Left lung (tissue), 10 donors: Measurements from ENCODE around the gene TOGARAM1. TPM values are rescaled to one million over a fixed set of nuclear protein-coding genes. Genes with fewer than 3 reads are reported as not detected.

ENCODE experiments used
- ATAC-seq: fragments of 200-7000 bp; cut with Tn5 transposase; one replicate; pipeline ENCODE4 v1.9.1; 2020; ENCODE audit warnings: moderate library complexity
- DNase-seq, 4 donors: peaks; one replicate each; pipeline ENCODE4 v3.0.0-alpha.2; 2013 to 2020
- H3K27ac ChIP-seq, 2 donors: fragments of 200-600 bp; sonication (generic) in 1 of 2; one replicate each; pipeline versions ENCODE4 v1.5.0 to v1.8.0; 2020 to 2021
- H3K27me3 ChIP-seq, 2 donors: fragments of 200-600 bp; sonication (generic) in 1 of 2; one replicate each; pipeline versions ENCODE4 v1.5.0 to v1.8.0; 2020 to 2021
- H3K36me3 ChIP-seq, 2 donors: fragments of 200-600 bp; sonication (generic) in 1 of 2; one replicate each; pipeline versions ENCODE4 v1.5.0 to v1.8.0; 2020 to 2021
- H3K4me1 ChIP-seq, 2 donors: fragments of 200-600 bp; one replicate each; pipeline ENCODE4 v1.8.0; 2021
- H3K4me3 ChIP-seq, 2 donors: fragments of 200-600 bp; sonication (generic) in 1 of 2; one replicate each; pipeline versions ENCODE4 v1.5.0 to v1.8.0; 2020 to 2021; ENCODE audit warnings: mild to moderate bottlenecking in 1 of 2
- H3K9me3 ChIP-seq, 2 donors: fragments of 200-600 bp; sonication (generic) in 1 of 2; one replicate each; pipeline versions ENCODE4 v1.5.0 to v1.8.0; 2020 to 2021
- intact Hi-C, 2 donors: fragments of 100-400 bp; cut with DNase I; formaldehyde crosslinking; loops; one replicate each; pipeline versions ENCODE4 v1.11.2 to v1.14.2; 2022
- polyA plus RNA-seq, 6 donors: library from polyadenylated mRNA; unstranded; fragments of 120-200 nt; gene quantifications; one replicate each; pipeline ENCODE4 v1.2.1, GENCODE V29; 2013; ENCODE audit not compliant: insufficient read length in 6 of 6
- total RNA-seq, 2 donors: library from RNA; stranded (reverse); fragmentation: NEBNext Ultra II Directional; extraction: Animal tissue kit (Norgen Biotek cat#: 25700); gene quantifications; one replicate each; pipeline ENCODE4 v1.2.1, GENCODE V29; 2021
- TF ChIP-seq, protein P1 (sequence below), 2 donors: fragments of 200-600 bp; sonication (generic) in 1 of 2; IDR thresholded peaks; one replicate each; pipeline versions ENCODE4 v1.5.0 to v1.8.0; 2021; ENCODE audit warnings: antibody characterized with exemption in 2 of 2
- donor health status: DM: no; HTN: yes; CAD: no.
- donor health status: DM: no; HTN: no; CAD: no.

TOGARAM1 gene
- total and polyA plus RNA-seq, 8 donors, result 12.3 to 44.4 (median 33.8) TPM

DNA sequence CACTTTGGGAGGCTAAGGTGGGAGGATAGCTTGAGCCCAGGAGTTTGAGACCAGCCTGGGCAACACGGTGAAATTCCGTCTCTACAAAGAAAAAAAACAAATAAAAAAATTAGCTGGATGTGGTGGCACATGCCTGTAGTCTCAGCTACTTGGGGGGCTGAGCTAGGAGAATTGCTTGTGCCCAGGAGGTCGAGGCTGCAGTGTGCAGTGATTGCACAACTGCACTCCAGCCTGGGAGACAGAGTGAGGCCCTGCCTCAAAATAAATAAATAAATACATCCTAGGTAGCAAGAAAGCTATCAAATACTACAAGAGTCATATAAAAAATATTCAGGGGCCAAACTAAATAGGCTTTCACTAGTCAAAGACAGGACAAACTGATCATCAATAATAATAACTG lies 6.5 kb upstream of the TOGARAM1 start:
- Histone ChIP-seq H3K27ac (no peak overlapping the region), H3K27me3 (no peaks in the 10 kb centered on the region), H3K36me3 (peaks cover 0 to 7% of the 10 kb centered on the region in 2 donors), H3K4me3 (no peak overlapping the region), H3K4me1 (peaks cover 16 to 47% of the 10 kb centered on the region in 2 donors), H3K9me3 (no peaks in the 10 kb centered on the region)
- DNase-seq (no peak), ATAC-seq (no peak)
- intact Hi-C loops, result no loop called here
- TF ChIP-seq, protein P1, sequence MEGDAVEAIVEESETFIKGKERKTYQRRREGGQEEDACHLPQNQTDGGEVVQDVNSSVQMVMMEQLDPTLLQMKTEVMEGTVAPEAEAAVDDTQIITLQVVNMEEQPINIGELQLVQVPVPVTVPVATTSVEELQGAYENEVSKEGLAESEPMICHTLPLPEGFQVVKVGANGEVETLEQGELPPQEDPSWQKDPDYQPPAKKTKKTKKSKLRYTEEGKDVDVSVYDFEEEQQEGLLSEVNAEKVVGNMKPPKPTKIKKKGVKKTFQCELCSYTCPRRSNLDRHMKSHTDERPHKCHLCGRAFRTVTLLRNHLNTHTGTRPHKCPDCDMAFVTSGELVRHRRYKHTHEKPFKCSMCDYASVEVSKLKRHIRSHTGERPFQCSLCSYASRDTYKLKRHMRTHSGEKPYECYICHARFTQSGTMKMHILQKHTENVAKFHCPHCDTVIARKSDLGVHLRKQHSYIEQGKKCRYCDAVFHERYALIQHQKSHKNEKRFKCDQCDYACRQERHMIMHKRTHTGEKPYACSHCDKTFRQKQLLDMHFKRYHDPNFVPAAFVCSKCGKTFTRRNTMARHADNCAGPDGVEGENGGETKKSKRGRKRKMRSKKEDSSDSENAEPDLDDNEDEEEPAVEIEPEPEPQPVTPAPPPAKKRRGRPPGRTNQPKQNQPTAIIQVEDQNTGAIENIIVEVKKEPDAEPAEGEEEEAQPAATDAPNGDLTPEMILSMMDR (IDR thresholded peaks at IDR 0.05), result no peak

- Histone ChIP-seq H3K27me3 (no peaks in the 10 kb centered on the region), H3K4me1 (peaks cover 16 to 53% of the 10 kb centered on the region in 2 donors), H3K36me3 (no peaks in the 10 kb centered on the region), H3K9me3 (no peaks in the 10 kb centered on the region), H3K27ac (no peak overlapping the region), H3K4me3 (no peak overlapping the region)
- intact Hi-C loops, result no loop called here
- ATAC-seq, result no peak
- DNase-seq, result no peak
- TF ChIP-seq, protein P1 (IDR thresholded peaks at IDR 0.05), result no peak
Measured at GRCh38 chr14:44956866-44957265, 5.1 kb upstream of the TOGARAM1 start.

- Histone ChIP-seq H3K4me3 (peak overlapping the region in 1 of 2 donors; percentile 94), H3K9me3 (no peaks in the 10 kb centered on the region), H3K36me3 (no peaks in the 10 kb centered on the region), H3K4me1 (peaks cover 25 to 66% of the 10 kb centered on the region in 2 donors), H3K27ac (no peak overlapping the region), H3K27me3 (no peaks in the 10 kb centered on the region)
- DNase-seq, result no peak
- intact Hi-C loops, result no loop called here
- TF ChIP-seq, protein P1 (IDR thresholded peaks at IDR 0.05), result no peak
- ATAC-seq, result no peak
Measured at GRCh38 chr14:44959538-44959937, 2.5 kb upstream of the TOGARAM1 start.

DNA sequence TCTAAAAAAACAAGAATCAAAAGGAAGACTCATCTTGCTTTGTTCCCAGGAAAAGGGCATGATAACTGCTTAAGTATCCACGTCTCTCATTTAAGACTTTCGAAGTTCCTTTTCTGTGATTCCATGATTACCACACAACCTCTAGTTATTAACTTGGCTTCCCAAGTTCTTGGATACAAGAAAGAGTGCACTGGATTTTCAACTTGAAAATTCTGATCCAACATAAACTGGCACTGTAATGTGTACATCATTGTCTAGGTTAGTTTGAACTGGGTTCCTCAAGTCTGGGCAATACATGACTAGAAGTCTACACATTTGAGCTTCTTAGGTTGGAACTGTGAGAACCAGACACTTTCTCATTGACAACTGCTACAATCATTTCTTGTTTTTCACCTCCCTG lies 1.8 kb upstream of the TOGARAM1 start:
- no peak for DNase-seq
- Histone ChIP-seq H3K36me3 (no peaks in the 10 kb centered on the region), H3K4me3 (peak overlapping the region; percentile 66 to 94), H3K27ac (peak overlapping the region in 1 of 2 donors; percentile 97), H3K9me3 (no peaks in the 10 kb centered on the region), H3K27me3 (no peaks in the 10 kb centered on the region), H3K4me1 (peaks cover 25 to 72% of the 10 kb centered on the region in 2 donors)
- no peak for ATAC-seq
- TF ChIP-seq, protein P1 (IDR thresholded peaks at IDR 0.05), result no peak
- intact Hi-C loops, result no loop called here

DNA sequence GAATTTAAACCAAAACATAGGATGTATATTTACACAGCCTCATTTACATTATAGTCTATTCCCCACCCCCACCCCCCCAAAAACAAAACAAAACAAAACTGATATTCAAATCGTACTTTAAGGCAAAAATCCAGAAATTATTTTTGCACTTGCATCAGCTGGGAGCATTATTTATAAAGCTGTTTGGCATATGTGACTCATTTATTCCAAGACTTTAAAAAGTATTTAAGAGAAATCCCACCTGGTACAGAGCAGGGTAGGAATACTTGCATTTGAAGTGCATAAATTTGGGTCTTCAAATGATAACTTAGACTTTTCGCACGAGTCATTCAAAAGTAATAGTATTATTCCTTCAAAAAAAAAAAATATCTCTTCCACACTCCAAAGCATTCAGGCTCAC lies 1.3 kb upstream of the TOGARAM1 start:
- TF ChIP-seq, protein P1 (IDR thresholded peaks at IDR 0.05), result no peak
- Histone ChIP-seq H3K4me1 (peaks cover 25 to 72% of the 10 kb centered on the region in 2 donors), H3K27ac (peak overlapping the region; percentile 93 to 97), H3K36me3 (no peaks in the 10 kb centered on the region), H3K27me3 (no peaks in the 10 kb centered on the region), H3K9me3 (no peaks in the 10 kb centered on the region), H3K4me3 (peak overlapping the region; percentile 66 to 94)
- intact Hi-C loops, result no loop called here
- DNase-seq (no peak), ATAC-seq (no peak)
